HEK293 (cell line): ENCODE measurements around the gene WDR82.

Experiments
- CTCF ChIA-PET: fragments of 350-600 bp; formaldehyde crosslinking; extraction: SDS; loops from one replicate; lab custom pipeline; 2021; ENCODE audit warnings: antibody characterized with exemption; lab: Yijun Ruan, JAX
- POLR2A ChIA-PET: fragments of 300-600 bp; formaldehyde crosslinking; extraction: SDS; loops from one replicate; lab custom pipeline; 2020; ENCODE audit warnings: antibody characterized with exemption, inconsistent platforms; lab: Yijun Ruan, JAX
- H3K27ac ChIP-seq: fragments of 200-500 bp; sonication (Bioruptor generic); 2 replicates; pipeline ENCODE4 v1.5.1; 2014; ENCODE audit warnings: low read depth, low read length, control low read depth, inconsistent platforms; ENCODE audit errors: extremely low read depth
- H3K36me3 ChIP-seq, 2 experiments: fragments of 200-500 bp in 1 of 2; sonication (Bioruptor generic) in 1 of 2; 1 replicate in 1 of 2; 2 replicates in 1 of 2; pipeline ENCODE4 v1.5.1; 2014 to 2017; ENCODE audit warnings: inconsistent platforms in 2 of 2, low read length in 2 of 2; ENCODE audit not compliant: control insufficient read depth in 2 of 2, insufficient read depth in 1 of 2
- H3K4me1 ChIP-seq: fragments of 200-500 bp; sonication (Bioruptor generic); 2 replicates; pipeline ENCODE4 v1.5.1; 2014; ENCODE audit warnings: mild to moderate bottlenecking, low read length, inconsistent platforms; ENCODE audit not compliant: control insufficient read depth, insufficient read depth
- H3K4me3 ChIP-seq: 2 replicates; pipeline ENCODE4 v1.5.1; 2011; ENCODE audit warnings: low read depth, mild to moderate bottlenecking, control low read depth, low read length, moderate library complexity
- H3K9me3 ChIP-seq: fragments of 200-500 bp; sonication (Bioruptor generic); 2 replicates; pipeline ENCODE4 v1.5.1; 2014; ENCODE audit warnings: low read depth, low read length, inconsistent platforms; ENCODE audit not compliant: control insufficient read depth, insufficient read depth
- KLF1 ChIP-seq: fragments of 450-650 bp; formaldehyde crosslinking; IDR thresholded peaks from 2 replicates; pipeline ENCODE4 v1.5.1; 2016; ENCODE audit warnings: missing biosample characterization, missing genetic modification characterization
- KLF8 ChIP-seq: fragments of 450-650 bp; formaldehyde crosslinking; IDR thresholded peaks from 2 replicates; pipeline ENCODE4 v1.5.1; 2016; ENCODE audit warnings: missing biosample characterization, missing genetic modification characterization
- PRDM1 ChIP-seq: fragments of 450-650 bp; formaldehyde crosslinking; IDR thresholded peaks from 2 replicates; pipeline ENCODE4; 2016; ENCODE audit warnings: missing biosample characterization, missing genetic modification characterization
- WT1 ChIP-seq: fragments of 450-650 bp; formaldehyde crosslinking; IDR thresholded peaks from 2 replicates; pipeline ENCODE4 v1.5.1; 2016; ENCODE audit warnings: missing biosample characterization, missing genetic modification characterization
- YY1 ChIP-seq: fragments of 450-650 bp; formaldehyde crosslinking; IDR thresholded peaks from 2 replicates; pipeline ENCODE4 v1.5.1; 2018; ENCODE audit warnings: missing biosample characterization, missing genetic modification characterization
- ZBTB7A ChIP-seq: fragments of 450-650 bp; formaldehyde crosslinking; IDR thresholded peaks from 2 replicates; pipeline ENCODE4 v1.5.1; 2016; ENCODE audit warnings: low read depth, missing biosample characterization, missing genetic modification characterization
- ZFHX2 ChIP-seq: fragments of 450-650 bp; formaldehyde crosslinking; conservative IDR thresholded peaks from 2 replicates; pipeline ENCODE4 v1.5.1; 2016; ENCODE audit warnings: missing biosample characterization, missing genetic modification characterization
- ZFP3 ChIP-seq: fragments of 450-650 bp; formaldehyde crosslinking; IDR thresholded peaks from 2 replicates; pipeline ENCODE4 v1.5.1; 2016; ENCODE audit warnings: low read depth, missing biosample characterization, missing genetic modification characterization
- ZFP37 ChIP-seq: fragments of 450-650 bp; formaldehyde crosslinking; IDR thresholded peaks from 2 replicates; pipeline ENCODE4 v1.5.1; 2016; ENCODE audit warnings: missing biosample characterization, missing genetic modification characterization
- ZNF10 ChIP-seq: fragments of 450-650 bp; formaldehyde crosslinking; IDR thresholded peaks from 2 replicates; pipeline ENCODE4 v1.5.1; 2017; ENCODE audit warnings: missing biosample characterization, missing genetic modification characterization
- ZNF114 ChIP-seq: fragments of 450-650 bp; formaldehyde crosslinking; IDR thresholded peaks from 2 replicates; pipeline ENCODE4 v1.5.0; 2017; ENCODE audit warnings: missing biosample characterization, missing genetic modification characterization
- ZNF16 ChIP-seq: fragments of 450-650 bp; formaldehyde crosslinking; IDR thresholded peaks from 2 replicates; pipeline ENCODE4 v1.5.1; 2016; ENCODE audit warnings: low read depth, missing biosample characterization, missing genetic modification characterization
- ZNF23 ChIP-seq: fragments of 450-650 bp; formaldehyde crosslinking; IDR thresholded peaks from 2 replicates; pipeline ENCODE4 v1.5.1; 2016; ENCODE audit warnings: missing biosample characterization, missing genetic modification characterization, borderline replicate concordance
- ZNF274 ChIP-seq, 2 experiments: fragments of 200-500 bp in 1 of 2; fragments of 450-650 bp in 1 of 2; sonication (Bioruptor generic) in 1 of 2; formaldehyde crosslinking in 1 of 2; IDR thresholded peaks; 2 replicates each; pipeline versions ENCODE4 v1.5.1 to v1.6.1; 2014 to 2016; ENCODE audit warnings: borderline replicate concordance in 1 of 2, inconsistent platforms in 1 of 2, low read length in 1 of 2, missing biosample characterization in 1 of 2, missing genetic modification characterization in 1 of 2
- ZNF350 ChIP-seq: fragments of 450-650 bp; formaldehyde crosslinking; IDR thresholded peaks from 2 replicates; pipeline ENCODE4 v1.5.0; 2017; ENCODE audit warnings: missing biosample characterization, mild to moderate bottlenecking, missing genetic modification characterization
- ZNF391 ChIP-seq: fragments of 450-650 bp; formaldehyde crosslinking; IDR thresholded peaks from 2 replicates; pipeline ENCODE4 v1.5.1; 2016; ENCODE audit warnings: low read depth, missing biosample characterization, missing genetic modification characterization, borderline replicate concordance
- ZNF555 ChIP-seq: fragments of 450-650 bp; formaldehyde crosslinking; conservative IDR thresholded peaks from 2 replicates; pipeline ENCODE4 v1.5.1; 2017; ENCODE audit warnings: missing biosample characterization, mild to moderate bottlenecking, missing genetic modification characterization, inconsistent platforms
- ZNF558 ChIP-seq: fragments of 450-650 bp; formaldehyde crosslinking; IDR thresholded peaks from 2 replicates; pipeline ENCODE4 v1.5.1; 2016; ENCODE audit warnings: missing biosample characterization, missing genetic modification characterization
- ZNF596 ChIP-seq: fragments of 450-650 bp; IDR thresholded peaks from 2 replicates; pipeline ENCODE4 v1.5.0; 2018; ENCODE audit warnings: missing biosample characterization, mild to moderate bottlenecking, missing genetic modification characterization, moderate library complexity
- ZNF621 ChIP-seq: fragments of 450-650 bp; formaldehyde crosslinking; IDR thresholded peaks from 2 replicates; pipeline ENCODE4 v1.5.1; 2017; ENCODE audit warnings: missing biosample characterization, missing genetic modification characterization
- ZNF626 ChIP-seq: fragments of 450-650 bp; sonication (Bioruptor Pico); formaldehyde crosslinking; IDR thresholded peaks from 2 replicates; pipeline ENCODE4 v1.5.1; 2018; ENCODE audit warnings: missing biosample characterization, missing genetic modification characterization, inconsistent platforms
- ZNF658 ChIP-seq: fragments of 450-650 bp; formaldehyde crosslinking; IDR thresholded peaks from 2 replicates; pipeline ENCODE4; 2016; ENCODE audit warnings: missing biosample characterization, missing genetic modification characterization
- ZNF843 ChIP-seq: fragments of 450-650 bp; formaldehyde crosslinking; IDR thresholded peaks from 2 replicates; pipeline ENCODE4 v1.5.1; 2016; ENCODE audit warnings: missing biosample characterization, missing genetic modification characterization
- ZXDB ChIP-seq: fragments of 450-650 bp; formaldehyde crosslinking; IDR thresholded peaks from 2 replicates; pipeline ENCODE4 v1.5.1; 2016; ENCODE audit warnings: missing biosample characterization, missing genetic modification characterization
- TF ChIP-seq, protein P1 (sequence below): sonication (generic); formaldehyde crosslinking; IDR thresholded peaks from 2 replicates; pipeline ENCODE4 v1.8.1; 2022; ENCODE audit warnings: mild to moderate bottlenecking, moderate library complexity, missing genetic modification reagents
- TF ChIP-seq, protein P2 (sequence below): fragments of 450-650 bp; formaldehyde crosslinking; IDR thresholded peaks from 2 replicates; pipeline ENCODE4 v1.5.1; 2016; ENCODE audit warnings: missing biosample characterization, missing genetic modification characterization
- TF ChIP-seq, protein P3 (sequence below): fragments of 450-650 bp; formaldehyde crosslinking; IDR thresholded peaks from 2 replicates; pipeline ENCODE4 v1.5.1; 2017; ENCODE audit warnings: missing biosample characterization, missing genetic modification characterization
- TF ChIP-seq, protein P4 (sequence below): fragments of 450-650 bp; formaldehyde crosslinking; IDR thresholded peaks from 2 replicates; pipeline ENCODE4 v1.5.1; 2016; ENCODE audit warnings: missing biosample characterization, missing genetic modification characterization
- TF ChIP-seq, protein P5 (sequence below): fragments of 450-650 bp; formaldehyde crosslinking; IDR thresholded peaks from 2 replicates; pipeline ENCODE4 v1.5.1; 2017; ENCODE audit warnings: missing biosample characterization, missing genetic modification characterization
- TF ChIP-seq, protein P6 (sequence below): fragments of 450-650 bp; formaldehyde crosslinking; IDR thresholded peaks from 2 replicates; pipeline ENCODE4 v1.5.1; 2016; ENCODE audit warnings: missing biosample characterization, missing genetic modification characterization

WDR82 gene

DNA sequence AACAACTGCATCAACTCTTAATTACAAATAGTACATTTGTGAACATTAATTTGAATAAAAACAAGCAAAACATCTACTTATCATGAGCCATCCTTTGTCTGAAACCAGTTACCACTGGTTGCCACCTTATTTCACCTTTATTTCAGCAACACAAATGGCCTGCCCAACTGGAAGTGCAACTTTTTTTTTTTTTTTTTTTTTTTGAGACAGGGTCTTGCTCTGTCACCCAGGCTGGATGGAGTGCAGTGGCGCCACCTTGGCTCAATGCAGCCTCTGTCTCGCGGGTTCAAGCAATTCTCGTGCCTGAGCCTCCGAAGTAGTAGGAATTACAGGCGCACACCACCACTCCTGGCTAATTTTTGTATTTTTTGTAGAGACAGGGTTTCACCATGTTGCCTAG is 13.1 kb downstream of the WDR82 start:
- POLR2A ChIA-PET, result interaction anchor here (0.7 kb wide), 1 partner anchor 16 kb away, joined by 5 read pairs; no protein-coding TSS in a partner anchor
- CTCF ChIA-PET, result no interaction called here
- Histone ChIP-seq H3K27ac (no peak overlapping the region), H3K36me3 (peaks cover 70 to 97% of the 10 kb centered on the region in 2 experiments)
- TF ChIP-seq ZNF391 (tag by site-specific recombination) (no peak), WT1 (no peak), ZFHX2 (no peak), ZNF16 (tag by site-specific recombination) (no peak), ZFP3 (tag by site-specific recombination) (no peak), ZNF558 (no peak), PRDM1 (tag by site-specific recombination) (no peak), ZBTB7A (tag by site-specific recombination) (no peak), ZNF658 (tag by site-specific recombination) (no peak), YY1 (tag by site-specific recombination) (no peak), ZXDB (no peak), KLF1 (no peak), KLF8 (tag by site-specific recombination) (no peak)
- TF ChIP-seq, protein P1, sequence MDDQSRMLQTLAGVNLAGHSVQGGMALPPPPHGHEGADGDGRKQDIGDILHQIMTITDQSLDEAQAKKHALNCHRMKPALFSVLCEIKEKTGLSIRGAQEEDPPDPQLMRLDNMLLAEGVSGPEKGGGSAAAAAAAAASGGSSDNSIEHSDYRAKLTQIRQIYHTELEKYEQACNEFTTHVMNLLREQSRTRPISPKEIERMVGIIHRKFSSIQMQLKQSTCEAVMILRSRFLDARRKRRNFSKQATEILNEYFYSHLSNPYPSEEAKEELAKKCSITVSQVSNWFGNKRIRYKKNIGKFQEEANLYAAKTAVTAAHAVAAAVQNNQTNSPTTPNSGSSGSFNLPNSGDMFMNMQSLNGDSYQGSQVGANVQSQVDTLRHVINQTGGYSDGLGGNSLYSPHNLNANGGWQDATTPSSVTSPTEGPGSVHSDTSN, result no peak
- TF ChIP-seq, protein P2, sequence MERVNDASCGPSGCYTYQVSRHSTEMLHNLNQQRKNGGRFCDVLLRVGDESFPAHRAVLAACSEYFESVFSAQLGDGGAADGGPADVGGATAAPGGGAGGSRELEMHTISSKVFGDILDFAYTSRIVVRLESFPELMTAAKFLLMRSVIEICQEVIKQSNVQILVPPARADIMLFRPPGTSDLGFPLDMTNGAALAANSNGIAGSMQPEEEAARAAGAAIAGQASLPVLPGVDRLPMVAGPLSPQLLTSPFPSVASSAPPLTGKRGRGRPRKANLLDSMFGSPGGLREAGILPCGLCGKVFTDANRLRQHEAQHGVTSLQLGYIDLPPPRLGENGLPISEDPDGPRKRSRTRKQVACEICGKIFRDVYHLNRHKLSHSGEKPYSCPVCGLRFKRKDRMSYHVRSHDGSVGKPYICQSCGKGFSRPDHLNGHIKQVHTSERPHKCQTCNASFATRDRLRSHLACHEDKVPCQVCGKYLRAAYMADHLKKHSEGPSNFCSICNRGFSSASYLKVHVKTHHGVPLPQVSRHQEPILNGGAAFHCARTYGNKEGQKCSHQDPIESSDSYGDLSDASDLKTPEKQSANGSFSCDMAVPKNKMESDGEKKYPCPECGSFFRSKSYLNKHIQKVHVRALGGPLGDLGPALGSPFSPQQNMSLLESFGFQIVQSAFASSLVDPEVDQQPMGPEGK (tag by site-specific recombination), result no peak
- TF ChIP-seq, all 188 proteins: peak for 0
- H3K4me1 ChIP-seq, result no peaks in the 10 kb centered on the region
- H3K4me3 ChIP-seq, result no peak overlapping the region
- H3K9me3 ChIP-seq, result no peaks in the 10 kb centered on the region

DNA sequence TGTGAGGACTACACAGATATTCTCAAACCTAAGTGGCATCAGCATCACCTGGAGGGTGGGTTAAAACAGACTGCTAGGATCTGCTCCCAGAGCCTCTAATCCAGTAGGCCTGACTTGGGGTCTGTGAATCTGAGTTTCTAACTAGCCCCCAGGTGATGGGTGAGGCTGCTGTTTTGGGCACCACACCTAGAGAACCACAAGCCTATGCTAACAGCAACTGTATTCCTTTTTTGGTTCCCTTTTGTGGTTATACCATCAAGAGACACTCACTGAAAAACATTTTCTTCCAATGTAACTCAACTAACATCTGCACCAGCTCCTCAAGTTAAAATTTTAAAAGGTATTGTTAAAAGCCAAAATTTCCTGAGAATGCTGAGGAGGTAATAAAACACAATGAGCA is 16.0 kb downstream of the WDR82 start:
- H3K9me3 ChIP-seq, result no peaks in the 10 kb centered on the region
- H3K36me3 ChIP-seq, result peaks cover 58 to 98% of the 10 kb centered on the region in 2 experiments
- H3K4me3 ChIP-seq, result no peak overlapping the region
- ChIA-PET POLR2A (no interaction called here), CTCF (no interaction called here)
- no peaks in the 10 kb centered on the region for H3K4me1 ChIP-seq
- no peak overlapping the region for H3K27ac ChIP-seq
- TF ChIP-seq ZFP37 (tag by site-specific recombination), result no peak
- no peak for TF ChIP-seq ZNF555 (tag by site-specific recombination)
- no peak for TF ChIP-seq ZNF843
- no peak for TF ChIP-seq ZNF23
- TF ChIP-seq ZNF596, result no peak
- TF ChIP-seq, protein P3, sequence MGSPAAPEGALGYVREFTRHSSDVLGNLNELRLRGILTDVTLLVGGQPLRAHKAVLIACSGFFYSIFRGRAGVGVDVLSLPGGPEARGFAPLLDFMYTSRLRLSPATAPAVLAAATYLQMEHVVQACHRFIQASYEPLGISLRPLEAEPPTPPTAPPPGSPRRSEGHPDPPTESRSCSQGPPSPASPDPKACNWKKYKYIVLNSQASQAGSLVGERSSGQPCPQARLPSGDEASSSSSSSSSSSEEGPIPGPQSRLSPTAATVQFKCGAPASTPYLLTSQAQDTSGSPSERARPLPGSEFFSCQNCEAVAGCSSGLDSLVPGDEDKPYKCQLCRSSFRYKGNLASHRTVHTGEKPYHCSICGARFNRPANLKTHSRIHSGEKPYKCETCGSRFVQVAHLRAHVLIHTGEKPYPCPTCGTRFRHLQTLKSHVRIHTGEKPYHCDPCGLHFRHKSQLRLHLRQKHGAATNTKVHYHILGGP (tag by site-specific recombination), result no peak
- no peak for TF ChIP-seq ZNF114 (tag by site-specific recombination)
- TF ChIP-seq, protein P4, sequence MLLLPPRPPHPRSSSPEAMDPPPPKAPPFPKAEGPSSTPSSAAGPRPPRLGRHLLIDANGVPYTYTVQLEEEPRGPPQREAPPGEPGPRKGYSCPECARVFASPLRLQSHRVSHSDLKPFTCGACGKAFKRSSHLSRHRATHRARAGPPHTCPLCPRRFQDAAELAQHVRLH (tag by site-specific recombination), result no peak
- no peak for TF ChIP-seq ZXDB
- TF ChIP-seq ZNF350 (tag by site-specific recombination), result no peak
- TF ChIP-seq ZNF10 (tag by site-specific recombination), result no peak
- TF ChIP-seq, protein P5, sequence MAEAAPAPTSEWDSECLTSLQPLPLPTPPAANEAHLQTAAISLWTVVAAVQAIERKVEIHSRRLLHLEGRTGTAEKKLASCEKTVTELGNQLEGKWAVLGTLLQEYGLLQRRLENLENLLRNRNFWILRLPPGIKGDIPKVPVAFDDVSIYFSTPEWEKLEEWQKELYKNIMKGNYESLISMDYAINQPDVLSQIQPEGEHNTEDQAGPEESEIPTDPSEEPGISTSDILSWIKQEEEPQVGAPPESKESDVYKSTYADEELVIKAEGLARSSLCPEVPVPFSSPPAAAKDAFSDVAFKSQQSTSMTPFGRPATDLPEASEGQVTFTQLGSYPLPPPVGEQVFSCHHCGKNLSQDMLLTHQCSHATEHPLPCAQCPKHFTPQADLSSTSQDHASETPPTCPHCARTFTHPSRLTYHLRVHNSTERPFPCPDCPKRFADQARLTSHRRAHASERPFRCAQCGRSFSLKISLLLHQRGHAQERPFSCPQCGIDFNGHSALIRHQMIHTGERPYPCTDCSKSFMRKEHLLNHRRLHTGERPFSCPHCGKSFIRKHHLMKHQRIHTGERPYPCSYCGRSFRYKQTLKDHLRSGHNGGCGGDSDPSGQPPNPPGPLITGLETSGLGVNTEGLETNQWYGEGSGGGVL (tag by site-specific recombination), result no peak
- TF ChIP-seq, protein P6, sequence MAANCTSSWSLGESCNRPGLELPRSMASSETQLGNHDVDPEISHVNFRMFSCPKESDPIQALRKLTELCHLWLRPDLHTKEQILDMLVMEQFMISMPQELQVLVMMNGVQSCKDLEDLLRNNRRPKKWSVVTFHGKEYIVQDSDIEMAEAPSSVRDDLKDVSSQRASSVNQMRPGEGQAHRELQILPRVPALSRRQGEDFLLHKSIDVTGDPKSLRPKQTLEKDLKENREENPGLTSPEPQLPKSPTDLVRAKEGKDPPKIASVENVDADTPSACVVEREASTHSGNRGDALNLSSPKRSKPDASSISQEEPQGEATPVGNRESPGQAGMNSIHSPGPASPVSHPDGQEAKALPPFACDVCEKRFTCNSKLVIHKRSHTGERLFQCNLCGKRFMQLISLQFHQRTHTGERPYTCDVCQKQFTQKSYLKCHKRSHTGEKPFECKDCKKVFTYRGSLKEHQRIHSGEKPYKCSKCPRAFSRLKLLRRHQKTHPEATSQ, result no peak
- TF ChIP-seq ZNF626 (tag by site-specific recombination), result no peak
- TF ChIP-seq ZNF274 (IDR thresholded peaks at IDR 0.05; ENCODE audit: low read length), result no peak
- TF ChIP-seq ZNF274 (tag by site-specific recombination; IDR thresholded peaks at IDR 0.05; ENCODE audit: borderline replicate concordance), result no peak
- no peak for TF ChIP-seq ZNF621 (tag by site-specific recombination)
